ENCODE data around the gene LDHD.

GRCh38 chr16:75139498-75139897 is 22.9 kb upstream of the LDHD start:
- no peak for TF ChIP-seq POLR2A (IDR thresholded peaks at IDR 0.05)
- TF ChIP-seq CTCF (IDR thresholded peaks at IDR 0.05): no peak
